Mesodermal cell (in vitro differentiated cells): Measurements from ENCODE around the gene SCUBE1.

Experiments used
- H3K27ac ChIP-seq: 2 replicates; pipeline ENCODE4 v1.7.0; 2013; ENCODE audit warnings: mild to moderate bottlenecking, low read depth, low read length, moderate library complexity; ENCODE audit not compliant: severe bottlenecking
- H3K36me3 ChIP-seq: 2 replicates; pipeline ENCODE4 v1.7.1; 2013; ENCODE audit warnings: mild to moderate bottlenecking, low read length, moderate library complexity; ENCODE audit not compliant: control insufficient read depth, insufficient read depth
- H3K4me1 ChIP-seq: one replicate; pipeline ENCODE4 v1.7.1; 2013; ENCODE audit warnings: mild to moderate bottlenecking, low read length; ENCODE audit not compliant: insufficient read depth, control insufficient read depth, poor library complexity, severe bottlenecking
- H3K4me3 ChIP-seq: 2 replicates; pipeline ENCODE4 v1.7.0; 2013; ENCODE audit warnings: low read length, control low read depth, mild to moderate bottlenecking; ENCODE audit not compliant: insufficient read depth, poor library complexity, severe bottlenecking; ENCODE audit errors: extremely low read depth
- H3K9me3 ChIP-seq: 2 replicates; pipeline ENCODE4 v1.7.1; 2013; ENCODE audit warnings: mild to moderate bottlenecking, low read length, moderate library complexity; ENCODE audit not compliant: control insufficient read depth
- WGBS, 2 experiments: methylation state at CpG; one replicate each; pipeline ENCODE4 v1.1.5; 2013; ENCODE audit warnings: missing lambda C conversion rate in 2 of 2; ENCODE audit not compliant: insufficient coverage in 2 of 2; 5-methylcytosine and 5-hydroxymethylcytosine counted together

The SCUBE1 gene

DNA sequence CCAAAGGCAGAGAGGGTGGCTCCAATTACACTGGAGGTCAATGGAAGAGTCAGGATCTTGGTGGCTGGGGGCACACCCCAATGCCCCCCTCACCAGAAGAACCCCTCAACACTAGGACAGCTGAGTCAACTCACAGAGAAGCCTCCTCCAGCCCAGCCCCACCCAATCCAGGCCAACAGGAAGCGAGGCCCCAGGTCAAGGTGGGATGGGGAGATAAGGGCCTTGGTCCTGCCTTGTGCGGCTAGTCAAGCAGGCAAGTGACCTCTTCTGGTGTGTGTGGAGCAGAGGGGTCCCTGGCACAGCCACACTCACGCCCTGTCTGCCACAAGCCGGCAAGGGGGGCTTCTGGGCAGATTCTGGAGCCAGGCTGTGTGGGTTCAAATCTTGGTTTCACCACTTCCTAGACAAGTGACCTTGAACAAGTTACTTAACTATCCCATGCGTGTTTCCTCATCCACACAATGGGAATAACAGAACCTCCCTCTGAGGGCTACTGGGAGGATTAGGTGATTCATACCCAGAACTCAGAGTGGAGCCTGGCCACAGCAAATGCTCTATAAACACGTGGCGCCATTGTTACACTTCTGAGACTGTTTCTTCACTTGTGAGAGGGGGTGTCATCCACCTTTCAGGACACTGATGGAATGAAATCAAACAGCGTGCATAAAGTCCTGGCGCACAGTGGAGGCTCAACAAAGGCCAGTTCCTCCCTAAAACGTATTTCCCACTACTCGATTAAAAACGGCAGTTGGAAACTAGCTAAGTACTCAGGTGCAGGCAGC is 159.5 kb downstream of the SCUBE1 start:
- Histone ChIP-seq H3K27ac (no peak overlapping the region), H3K4me1 (peaks cover 29% of the 10 kb centered on the region)

DNA sequence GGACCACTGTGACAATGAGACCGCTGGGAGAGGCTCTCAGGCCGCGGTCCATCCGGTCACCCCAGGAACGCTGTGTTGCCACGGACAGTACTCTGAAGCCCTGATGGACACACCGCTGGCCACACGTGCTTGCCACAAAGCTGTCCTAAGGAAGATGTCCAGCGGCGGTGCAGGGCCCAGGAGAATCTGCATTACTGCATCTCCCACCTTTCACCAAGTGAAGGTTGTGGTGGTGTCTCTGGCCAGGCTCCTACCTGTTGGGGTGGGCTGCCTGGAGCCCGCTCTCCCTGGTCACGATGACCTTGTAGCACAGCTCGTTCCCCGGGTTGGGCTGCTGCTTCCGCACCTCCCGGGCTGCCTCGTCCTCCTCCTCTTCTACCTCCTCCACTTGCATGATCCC is 160.4 kb downstream of the SCUBE1 start:
- Histone ChIP-seq H3K9me3 (no peaks in the 10 kb centered on the region), H3K36me3 (peaks cover 20% of the 10 kb centered on the region), H3K4me3 (no peak overlapping the region), H3K27ac (no peak overlapping the region), H3K4me1 (peaks cover 23% of the 10 kb centered on the region)
- WGBS, 2 experiments: 93 to 97% methylated on average over 11 to 16 of the region's 17 CpGs

More for the DNA sequence above, 159.5 kb downstream of the SCUBE1 start:
- H3K4me3 ChIP-seq: no peak overlapping the region
- no peaks in the 10 kb centered on the region for H3K9me3 ChIP-seq
- H3K36me3 ChIP-seq: peaks cover 16% of the 10 kb centered on the region
- WGBS, 2 experiments: 94 to 96% methylated on average over 8 to 10 of the region's 12 CpGs

DNA sequence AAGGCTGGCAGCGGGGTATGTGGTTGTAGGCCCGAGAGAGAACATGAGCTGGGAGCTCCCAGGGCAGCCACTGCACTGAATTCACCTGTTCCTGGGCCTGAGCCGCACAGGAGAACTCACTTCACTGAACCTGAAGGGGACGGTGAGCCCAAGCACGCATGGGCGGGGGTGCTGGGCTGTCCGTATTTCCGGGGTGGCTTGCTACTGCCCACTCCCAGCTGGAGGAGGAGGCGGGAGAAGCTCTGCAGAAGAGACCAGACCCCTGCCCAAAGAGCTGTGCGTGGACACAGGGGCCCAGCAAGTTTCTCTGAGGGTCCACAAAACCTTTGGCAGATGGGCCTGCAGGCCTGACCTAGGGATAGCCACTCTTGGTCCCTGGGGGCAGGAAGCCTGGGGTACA is 161.1 kb downstream of the SCUBE1 start:
- H3K9me3 ChIP-seq: no peaks in the 10 kb centered on the region
- WGBS, 2 experiments: 89 to 97% methylated on average over 10 of the region's 10 CpGs
- peaks cover 24% of the 10 kb centered on the region for H3K36me3 ChIP-seq
- H3K4me1 ChIP-seq: peaks cover 23% of the 10 kb centered on the region
- no peak overlapping the region for H3K27ac ChIP-seq
- H3K4me3 ChIP-seq: no peak overlapping the region

DNA sequence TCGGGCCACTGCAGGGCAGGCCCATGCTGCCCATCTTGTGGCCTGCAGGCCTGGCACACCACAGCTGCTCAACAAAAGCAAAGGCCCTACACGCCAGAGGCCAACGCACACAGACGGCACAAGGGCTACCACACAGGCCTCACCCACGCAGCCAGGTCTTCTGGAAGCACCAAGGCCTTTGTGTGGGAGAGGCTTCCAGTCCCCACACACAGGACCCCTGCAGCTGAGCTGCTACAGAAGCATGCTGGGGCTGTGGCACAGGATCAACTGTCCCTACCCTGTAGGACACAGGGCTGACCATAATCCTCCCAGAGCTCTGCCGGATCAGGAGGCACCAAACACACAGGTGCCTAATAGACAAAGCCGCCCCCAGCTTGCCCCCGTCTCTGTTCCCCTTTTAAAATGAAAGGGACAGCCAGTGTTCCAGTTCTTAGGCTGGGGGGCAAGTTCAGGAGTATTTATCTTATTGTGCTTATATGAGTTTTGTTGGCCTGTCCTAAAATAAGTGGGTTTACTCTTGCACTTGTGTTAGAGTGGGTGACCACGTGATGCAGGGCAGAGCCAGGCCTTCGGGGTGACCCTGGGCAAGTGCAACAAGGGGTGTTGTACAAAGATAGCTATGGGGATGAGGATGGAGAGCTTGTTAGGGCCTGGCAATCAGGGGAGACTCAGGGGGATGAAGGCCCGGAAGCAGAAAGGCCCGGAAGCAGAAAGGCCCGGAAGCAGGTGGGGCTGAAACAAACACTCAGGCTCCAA is 161.7 kb downstream of the SCUBE1 start:
- peaks cover 28% of the 10 kb centered on the region for H3K36me3 ChIP-seq
- no peak overlapping the region for H3K27ac ChIP-seq
- 94 to 95% methylated on average over 10 to 13 of the region's 13 CpGs for WGBS, 2 experiments
- no peak overlapping the region for H3K4me3 ChIP-seq
- no peaks in the 10 kb centered on the region for H3K9me3 ChIP-seq
- peaks cover 23% of the 10 kb centered on the region for H3K4me1 ChIP-seq

DNA sequence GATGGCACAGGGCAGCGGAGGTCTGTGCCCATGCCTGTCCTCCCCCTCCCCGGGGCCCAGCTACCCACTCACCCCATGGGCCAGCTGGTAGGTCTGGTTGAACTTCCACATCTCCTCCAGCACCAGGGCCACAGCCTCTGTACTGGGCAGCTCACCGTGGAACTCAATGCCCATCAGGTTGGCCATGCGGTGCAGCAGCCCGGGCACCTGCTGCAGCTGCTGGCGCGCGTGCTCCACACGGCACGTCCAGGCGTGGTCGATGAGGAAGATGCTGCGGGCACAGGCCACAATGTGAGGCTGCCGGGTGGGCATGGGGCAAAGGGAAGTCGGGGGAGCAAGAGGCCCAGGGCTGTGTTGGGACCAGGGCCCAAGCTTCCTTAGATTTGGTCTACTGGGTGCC is 162.5 kb downstream of the SCUBE1 start:
- Histone ChIP-seq H3K27ac (no peak overlapping the region), H3K36me3 (peaks cover 33% of the 10 kb centered on the region), H3K9me3 (no peaks in the 10 kb centered on the region), H3K4me1 (peaks cover 23% of the 10 kb centered on the region), H3K4me3 (no peak overlapping the region)
- WGBS, 2 experiments: 96 to 97% methylated on average over 9 to 15 of the region's 15 CpGs

DNA sequence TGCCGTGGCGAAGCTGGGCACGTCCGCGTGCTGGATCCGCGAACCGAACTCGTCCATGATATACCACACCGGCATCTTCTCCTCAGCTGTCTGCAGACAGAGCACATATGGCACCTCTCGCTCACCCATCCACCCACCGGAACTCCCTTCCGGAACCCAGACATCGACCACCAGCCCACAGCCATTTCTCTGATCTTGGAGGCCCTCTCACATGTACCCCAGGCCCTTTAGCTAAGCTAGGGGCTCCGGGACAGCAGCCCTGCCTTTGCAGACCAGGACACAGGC is 163.3 kb downstream of the SCUBE1 start:
- H3K4me3 ChIP-seq: no peak overlapping the region
- no peaks in the 10 kb centered on the region for H3K9me3 ChIP-seq
- 96 to 97% methylated on average over 12 to 14 of the region's 15 CpGs for WGBS, 2 experiments
- H3K4me1 ChIP-seq: peaks cover 17% of the 10 kb centered on the region
- H3K36me3 ChIP-seq: peaks cover 41% of the 10 kb centered on the region
- H3K27ac ChIP-seq: no peak overlapping the region

DNA sequence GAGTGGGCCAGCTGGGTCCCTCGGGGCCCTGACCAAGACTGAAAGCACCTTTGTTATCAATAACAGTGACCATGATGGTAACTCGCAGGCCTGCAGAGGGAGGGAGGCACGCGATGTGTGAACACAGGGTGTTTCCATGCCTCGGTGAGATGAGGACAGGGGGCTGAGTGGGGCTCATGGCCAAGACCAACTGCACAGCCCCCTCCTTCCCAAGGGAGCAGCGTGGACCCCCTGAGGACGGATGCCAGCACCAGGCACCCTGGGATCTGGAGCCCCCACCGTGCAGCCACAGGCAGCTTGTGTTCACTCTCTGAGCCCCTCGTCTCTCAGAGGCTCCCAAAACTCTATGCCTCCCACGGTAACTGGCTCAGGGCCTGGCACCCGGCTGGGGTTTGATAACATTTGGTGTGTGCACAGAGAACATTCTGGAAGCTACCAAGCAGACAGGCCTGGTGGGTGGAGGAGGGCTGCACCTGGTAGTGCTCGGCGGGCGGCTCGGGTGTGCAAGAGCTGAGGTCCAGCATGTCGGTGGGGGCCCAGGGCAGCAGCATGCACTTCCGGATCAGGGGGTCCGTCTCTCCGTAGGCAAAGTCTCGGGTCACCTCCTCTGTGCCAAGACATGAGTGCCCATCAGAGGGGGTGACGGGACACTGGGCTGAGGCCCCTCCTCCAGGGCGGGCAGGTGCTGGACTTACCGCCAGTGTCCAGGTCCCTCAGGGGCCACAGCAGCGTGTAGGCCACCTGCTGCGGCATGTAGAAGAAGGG is 163.8 kb downstream of the SCUBE1 start:
- H3K4me3 ChIP-seq: no peak overlapping the region
- H3K4me1 ChIP-seq: peaks cover 13% of the 10 kb centered on the region
- H3K36me3 ChIP-seq: peaks cover 46% of the 10 kb centered on the region
- 94 to 95% methylated on average over 23 to 25 of the region's 25 CpGs for WGBS, 2 experiments
- no peaks in the 10 kb centered on the region for H3K9me3 ChIP-seq
- H3K27ac ChIP-seq: no peak overlapping the region

DNA sequence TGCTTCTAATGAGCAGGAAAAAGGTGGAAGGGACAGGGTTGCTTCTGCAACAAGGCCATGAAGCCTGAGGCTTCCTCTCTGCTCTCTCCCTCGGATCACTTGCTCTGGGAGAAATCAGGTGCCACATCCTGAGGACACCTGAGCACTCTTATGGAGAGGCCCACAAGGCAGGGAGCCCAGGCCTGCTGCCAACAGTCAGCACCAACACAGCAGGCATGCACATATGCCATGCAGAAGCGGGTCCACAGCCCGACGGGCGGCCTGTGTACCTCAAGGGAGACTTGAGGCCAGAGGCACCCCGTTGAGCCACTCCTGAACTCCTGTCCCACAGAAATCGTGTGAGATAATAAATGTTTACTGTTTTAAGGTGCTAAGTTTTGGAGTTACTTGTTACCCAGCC is 165.7 kb downstream of the SCUBE1 start:
- Histone ChIP-seq H3K4me3 (no peak overlapping the region), H3K36me3 (peaks cover 56% of the 10 kb centered on the region), H3K9me3 (no peaks in the 10 kb centered on the region), H3K27ac (no peak overlapping the region), H3K4me1 (peaks cover 5% of the 10 kb centered on the region)
- 96% methylated on average over 6 of the region's 7 CpGs for WGBS, 2 experiments

DNA sequence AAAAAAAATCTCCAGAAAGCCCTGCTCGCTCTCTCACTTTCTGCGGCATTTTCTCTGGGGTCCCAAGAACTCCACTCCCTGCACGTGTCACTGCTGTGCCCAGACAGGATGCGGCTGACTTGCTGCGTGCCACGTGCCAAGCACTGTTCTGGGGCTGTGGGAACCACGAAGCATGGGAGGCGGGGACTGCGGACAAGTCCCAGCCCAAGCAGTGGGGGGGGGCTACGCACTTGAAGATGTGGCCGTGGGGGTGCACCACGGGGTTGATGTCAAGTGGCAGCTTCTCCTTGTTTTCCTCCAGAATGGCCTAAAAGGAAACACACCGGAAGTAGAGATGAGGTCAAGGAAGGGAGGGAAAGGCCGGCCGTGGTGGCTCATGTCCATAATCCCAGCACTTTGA is 167.1 kb downstream of the SCUBE1 start:
- H3K4me3 ChIP-seq: no peak overlapping the region
- peaks cover 61% of the 10 kb centered on the region for H3K36me3 ChIP-seq
- 91 to 93% methylated on average over 13 of the region's 15 CpGs for WGBS, 2 experiments
- peaks cover 5% of the 10 kb centered on the region for H3K4me1 ChIP-seq
- no peak overlapping the region for H3K27ac ChIP-seq
- H3K9me3 ChIP-seq: no peaks in the 10 kb centered on the region

DNA sequence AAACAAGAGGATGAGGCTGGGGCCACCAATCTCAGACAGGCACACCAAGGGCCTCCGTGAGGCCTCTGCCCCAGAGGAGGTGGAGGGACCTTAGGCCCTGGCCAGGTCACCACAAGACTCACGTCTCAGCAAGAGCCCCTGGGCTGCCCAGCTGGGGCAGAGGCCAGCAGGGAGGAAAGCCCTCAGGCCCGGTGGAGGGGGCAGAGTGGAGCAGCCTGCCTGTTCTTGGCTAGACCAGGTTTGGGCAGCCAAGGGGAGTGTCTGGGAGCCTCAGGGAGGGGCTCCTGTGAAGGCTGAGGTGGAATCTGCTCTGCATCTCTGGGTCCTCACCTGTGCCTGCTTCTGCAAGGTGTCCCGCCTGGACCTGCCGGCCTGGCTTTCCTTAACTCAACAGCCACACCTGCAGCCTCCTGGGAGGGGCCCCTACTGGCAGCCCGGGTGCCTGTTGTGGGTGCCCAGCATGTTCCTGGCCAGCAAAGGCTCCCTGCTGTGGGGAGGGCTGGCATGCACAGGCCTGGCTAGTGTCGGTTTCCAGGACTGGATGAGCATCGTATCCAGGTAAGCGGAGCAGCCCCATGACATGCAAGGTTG is 168.1 kb downstream of the SCUBE1 start:
- Histone ChIP-seq H3K4me1 (no peaks in the 10 kb centered on the region), H3K27ac (no peak overlapping the region), H3K36me3 (peaks cover 67% of the 10 kb centered on the region), H3K9me3 (no peaks in the 10 kb centered on the region), H3K4me3 (no peak overlapping the region)
- WGBS, 2 experiments: 93 to 96% methylated on average over 5 to 7 of the region's 9 CpGs
